Measurements from ENCODE around the gene PPP1R15B.

PPP1R15B gene

DNA sequence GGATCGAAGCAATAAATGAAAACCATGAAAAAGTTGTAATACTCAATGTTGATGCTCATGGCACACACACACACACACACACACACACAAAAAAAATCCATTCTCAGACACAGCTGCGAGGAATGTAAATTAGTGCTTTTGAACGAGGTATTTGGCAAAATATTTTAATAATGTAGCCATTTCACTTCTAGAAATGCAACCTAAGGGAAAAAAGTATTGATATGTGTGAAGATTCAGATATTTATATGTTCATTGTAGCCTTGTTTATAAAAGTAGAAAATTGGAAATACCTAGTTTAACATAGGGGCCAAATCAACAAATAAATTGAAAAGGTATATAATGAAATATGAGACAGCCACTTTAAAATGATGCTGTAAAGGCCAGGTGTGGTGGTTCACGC, 55.7 kb downstream of the PPP1R15B start:
- Histone ChIP-seq H3K27me3 (peaks cover 0 to 39% of the 10 kb centered on the region in 2 donors), H3K27ac (no peak overlapping the region), H3K4me1 (peaks cover 0 to 15% (median 12%) of the 10 kb centered on the region in 4 donors), H3K36me3 (no peaks in the 10 kb centered on the region), H3K9me3 (no peaks in the 10 kb centered on the region), H3K4me3 (no peak overlapping the region)
- no peak for DNase-seq
- TF ChIP-seq, protein P1, sequence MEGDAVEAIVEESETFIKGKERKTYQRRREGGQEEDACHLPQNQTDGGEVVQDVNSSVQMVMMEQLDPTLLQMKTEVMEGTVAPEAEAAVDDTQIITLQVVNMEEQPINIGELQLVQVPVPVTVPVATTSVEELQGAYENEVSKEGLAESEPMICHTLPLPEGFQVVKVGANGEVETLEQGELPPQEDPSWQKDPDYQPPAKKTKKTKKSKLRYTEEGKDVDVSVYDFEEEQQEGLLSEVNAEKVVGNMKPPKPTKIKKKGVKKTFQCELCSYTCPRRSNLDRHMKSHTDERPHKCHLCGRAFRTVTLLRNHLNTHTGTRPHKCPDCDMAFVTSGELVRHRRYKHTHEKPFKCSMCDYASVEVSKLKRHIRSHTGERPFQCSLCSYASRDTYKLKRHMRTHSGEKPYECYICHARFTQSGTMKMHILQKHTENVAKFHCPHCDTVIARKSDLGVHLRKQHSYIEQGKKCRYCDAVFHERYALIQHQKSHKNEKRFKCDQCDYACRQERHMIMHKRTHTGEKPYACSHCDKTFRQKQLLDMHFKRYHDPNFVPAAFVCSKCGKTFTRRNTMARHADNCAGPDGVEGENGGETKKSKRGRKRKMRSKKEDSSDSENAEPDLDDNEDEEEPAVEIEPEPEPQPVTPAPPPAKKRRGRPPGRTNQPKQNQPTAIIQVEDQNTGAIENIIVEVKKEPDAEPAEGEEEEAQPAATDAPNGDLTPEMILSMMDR (IDR thresholded peaks at IDR 0.05): no peak
- intact Hi-C loops (cut with DNase I; ENCODE audit: low total_unique reads): no loop called here

DNA sequence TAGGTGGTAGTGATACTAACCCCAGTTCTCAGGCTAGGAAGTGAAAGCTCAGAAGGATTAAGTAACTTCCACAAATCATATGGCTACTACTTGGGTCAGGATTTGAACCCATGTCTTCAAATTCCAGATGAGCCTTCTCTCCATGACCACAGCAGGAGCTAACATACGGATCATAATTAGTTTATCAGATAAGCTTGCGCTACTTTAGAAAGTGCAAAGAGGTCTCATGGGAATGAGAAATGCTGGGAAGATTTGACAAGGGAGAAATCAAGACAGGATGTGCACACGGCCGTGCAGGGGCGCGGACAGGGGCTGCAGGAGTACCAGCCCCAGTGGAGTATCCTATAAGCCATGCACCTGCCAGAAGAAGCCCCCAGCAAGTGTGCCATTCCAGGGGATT, 57.0 kb downstream of the PPP1R15B start:
- no peaks in the 10 kb centered on the region for H3K9me3 ChIP-seq
- H3K4me3 ChIP-seq: no peak overlapping the region
- no peak overlapping the region for H3K27ac ChIP-seq
- peaks cover 0 to 13% (median 7%) of the 10 kb centered on the region in 4 donors for H3K4me1 ChIP-seq
- no peaks in the 10 kb centered on the region for H3K36me3 ChIP-seq
- peaks cover 0 to 33% of the 10 kb centered on the region in 2 donors for H3K27me3 ChIP-seq
- no peak for DNase-seq
- intact Hi-C loops (cut with DNase I; ENCODE audit: low total_unique reads): no loop called here
- TF ChIP-seq, protein P1 (IDR thresholded peaks at IDR 0.05): no peak

Measured in tibial artery (tissue), 4 donors.